ENCODE measurements around the gene IQUB.

Gene IQUB

DNA sequence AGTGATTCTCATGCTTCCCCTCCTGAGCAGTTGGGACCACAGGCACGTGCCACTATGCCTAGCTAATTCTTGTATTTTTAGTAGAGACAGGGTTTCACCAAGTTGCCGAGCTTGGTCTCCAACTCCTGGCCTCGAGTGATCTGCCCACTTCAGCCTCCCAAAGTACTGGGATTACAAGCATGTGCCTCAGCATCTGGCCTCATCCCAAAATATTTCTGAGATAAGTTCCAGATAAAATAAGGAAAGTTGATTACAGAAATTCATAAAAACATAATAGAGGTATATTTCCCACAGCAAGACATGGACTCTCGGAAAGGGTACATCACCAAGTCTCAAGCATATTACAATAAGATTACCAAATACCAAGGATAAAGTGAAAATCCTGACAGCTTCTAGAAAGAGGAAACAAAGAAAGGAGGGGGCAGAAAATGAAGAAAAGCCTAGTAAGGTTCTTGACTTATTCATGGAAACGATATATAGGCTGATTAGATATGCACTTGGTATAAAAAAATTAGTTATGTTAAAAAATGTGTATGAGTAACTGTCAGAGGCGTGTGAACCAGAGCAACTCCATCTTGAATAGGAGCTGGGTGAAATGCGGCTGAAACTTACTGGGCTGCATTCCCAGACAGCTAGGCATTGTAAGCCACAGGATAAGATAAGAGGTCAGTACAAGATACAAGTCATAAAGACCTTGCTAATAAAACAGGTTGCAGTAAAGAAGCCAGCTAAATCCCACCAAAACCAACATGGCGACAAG is 35.0 kb downstream of the IQUB start:
- Histone ChIP-seq H3K4me1 (ENCODE audit: insufficient read depth, low read length, poor library complexity, severe bottlenecking) (no peaks in the 10 kb centered on the region), H3K79me2 (ENCODE audit: insufficient read depth, low read length) (no peaks in the 10 kb centered on the region), H3K4me3 (ENCODE audit: low read length, poor library complexity, severe bottlenecking) (no peak overlapping the region), H3F3A (ENCODE audit: low read depth) (no peaks in the 10 kb centered on the region), H3K9ac (ENCODE audit: low read depth, low read length, poor library complexity, severe bottlenecking) (no peak overlapping the region), H3K36me3 (ENCODE audit: insufficient read depth, low read length) (no peaks in the 10 kb centered on the region), H3K9me3 (ENCODE audit: insufficient read depth, low read depth, low read length) (no peaks in the 10 kb centered on the region), H2AFZ (ENCODE audit: low read length) (no peak overlapping the region), H3K4me2 (ENCODE audit: low read depth, low read length, poor library complexity, severe bottlenecking) (no peak overlapping the region), H3K27me3 (ENCODE audit: insufficient read depth, low read length, poor library complexity, severe bottlenecking) (no peaks in the 10 kb centered on the region), H3K9me2 (replicated peaks; ENCODE audit: low read depth, low read length) (no peaks in the 10 kb centered on the region), H4K20me1 (ENCODE audit: insufficient read depth, low read length, poor library complexity, severe bottlenecking) (no peaks in the 10 kb centered on the region)
- TF ChIP-seq, protein P1, sequence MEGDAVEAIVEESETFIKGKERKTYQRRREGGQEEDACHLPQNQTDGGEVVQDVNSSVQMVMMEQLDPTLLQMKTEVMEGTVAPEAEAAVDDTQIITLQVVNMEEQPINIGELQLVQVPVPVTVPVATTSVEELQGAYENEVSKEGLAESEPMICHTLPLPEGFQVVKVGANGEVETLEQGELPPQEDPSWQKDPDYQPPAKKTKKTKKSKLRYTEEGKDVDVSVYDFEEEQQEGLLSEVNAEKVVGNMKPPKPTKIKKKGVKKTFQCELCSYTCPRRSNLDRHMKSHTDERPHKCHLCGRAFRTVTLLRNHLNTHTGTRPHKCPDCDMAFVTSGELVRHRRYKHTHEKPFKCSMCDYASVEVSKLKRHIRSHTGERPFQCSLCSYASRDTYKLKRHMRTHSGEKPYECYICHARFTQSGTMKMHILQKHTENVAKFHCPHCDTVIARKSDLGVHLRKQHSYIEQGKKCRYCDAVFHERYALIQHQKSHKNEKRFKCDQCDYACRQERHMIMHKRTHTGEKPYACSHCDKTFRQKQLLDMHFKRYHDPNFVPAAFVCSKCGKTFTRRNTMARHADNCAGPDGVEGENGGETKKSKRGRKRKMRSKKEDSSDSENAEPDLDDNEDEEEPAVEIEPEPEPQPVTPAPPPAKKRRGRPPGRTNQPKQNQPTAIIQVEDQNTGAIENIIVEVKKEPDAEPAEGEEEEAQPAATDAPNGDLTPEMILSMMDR (conservative IDR thresholded peaks at IDR 0.05; ENCODE audit: low read length): no peak
- no peak for TF ChIP-seq EZH2phosphoT487 (IDR thresholded peaks at IDR 0.05; ENCODE audit: borderline replicate concordance)

GRCh38 chr7:123498601-123499000 is 35.8 kb downstream of the IQUB start:
- H3K4me3 ChIP-seq (ENCODE audit: low read length, poor library complexity, severe bottlenecking): no peak overlapping the region
- no peaks in the 10 kb centered on the region for H4K20me1 ChIP-seq (ENCODE audit: insufficient read depth, low read length, poor library complexity, severe bottlenecking)
- no peaks in the 10 kb centered on the region for H3K79me2 ChIP-seq (ENCODE audit: insufficient read depth, low read length)
- H2AFZ ChIP-seq (ENCODE audit: low read length): no peak overlapping the region
- H3K9me2 ChIP-seq (replicated peaks; ENCODE audit: low read depth, low read length): no peaks in the 10 kb centered on the region
- H3K4me2 ChIP-seq (ENCODE audit: low read depth, low read length, poor library complexity, severe bottlenecking): no peak overlapping the region
- H3K4me1 ChIP-seq (ENCODE audit: insufficient read depth, low read length, poor library complexity, severe bottlenecking): no peaks in the 10 kb centered on the region
- no peaks in the 10 kb centered on the region for H3K9me3 ChIP-seq (ENCODE audit: insufficient read depth, low read depth, low read length)
- no peak overlapping the region for H3K9ac ChIP-seq (ENCODE audit: low read depth, low read length, poor library complexity, severe bottlenecking)
- H3K36me3 ChIP-seq (ENCODE audit: insufficient read depth, low read length): no peaks in the 10 kb centered on the region
- H3F3A ChIP-seq (ENCODE audit: low read depth): no peaks in the 10 kb centered on the region
- TF ChIP-seq, protein P1 (conservative IDR thresholded peaks at IDR 0.05; ENCODE audit: low read length): no peak
- no peak for TF ChIP-seq EZH2phosphoT487 (IDR thresholded peaks at IDR 0.05; ENCODE audit: borderline replicate concordance)
- no peaks in the 10 kb centered on the region for H3K27me3 ChIP-seq (ENCODE audit: insufficient read depth, low read length, poor library complexity, severe bottlenecking)

- no peaks in the 10 kb centered on the region for H3K36me3 ChIP-seq (ENCODE audit: insufficient read depth, low read length)
- H3K9me2 ChIP-seq (replicated peaks; ENCODE audit: low read depth, low read length): no peaks in the 10 kb centered on the region
- no peaks in the 10 kb centered on the region for H3F3A ChIP-seq (ENCODE audit: low read depth)
- H3K79me2 ChIP-seq (ENCODE audit: insufficient read depth, low read length): no peaks in the 10 kb centered on the region
- H3K9ac ChIP-seq (ENCODE audit: low read depth, low read length, poor library complexity, severe bottlenecking): no peak overlapping the region
- H3K4me2 ChIP-seq (ENCODE audit: low read depth, low read length, poor library complexity, severe bottlenecking): no peak overlapping the region
- H3K9me3 ChIP-seq (ENCODE audit: insufficient read depth, low read depth, low read length): no peaks in the 10 kb centered on the region
- no peaks in the 10 kb centered on the region for H3K27me3 ChIP-seq (ENCODE audit: insufficient read depth, low read length, poor library complexity, severe bottlenecking)
- no peak overlapping the region for H2AFZ ChIP-seq (ENCODE audit: low read length)
- no peaks in the 10 kb centered on the region for H3K4me1 ChIP-seq (ENCODE audit: insufficient read depth, low read length, poor library complexity, severe bottlenecking)
- TF ChIP-seq, protein P1 (conservative IDR thresholded peaks at IDR 0.05; ENCODE audit: low read length): no peak
- no peak for TF ChIP-seq EZH2phosphoT487 (IDR thresholded peaks at IDR 0.05; ENCODE audit: borderline replicate concordance)
- H3K4me3 ChIP-seq (ENCODE audit: low read length, poor library complexity, severe bottlenecking): no peak overlapping the region
- no peaks in the 10 kb centered on the region for H4K20me1 ChIP-seq (ENCODE audit: insufficient read depth, low read length, poor library complexity, severe bottlenecking)
Observed at GRCh38 chr7:123498031-123498430, 36.4 kb downstream of the IQUB start.
